HCT116 (cell line): ENCODE measurements around the gene TSPO. TPM values are rescaled to one million over a fixed set of nuclear protein-coding genes. Genes with fewer than 3 reads are reported as not detected.

Experiments used
- ATAC-seq: fragments of 200-7000 bp; cut with Tn5 transposase; 2 replicates; pipeline ENCODE4 v1.9.1; 2020; ENCODE audit warnings: mild to moderate bottlenecking, moderate library complexity
- BruUV-seq: library from RNA; stranded (reverse); fragments of 400-500 nt; replicated peaks from 2 replicates; lab custom pipeline; 2021; lab: Mats Ljungman, UMichigan
- CTCF ChIA-PET: fragments of 300-600 bp; sonication (Branson Sonifier 250); formaldehyde crosslinking; loops from one replicate; lab custom pipeline; 2021; ENCODE audit warnings: antibody characterized with exemption; lab: Charles Lee
- POLR2A ChIA-PET: fragments of 300-600, 350-600 bp; sonication (Branson Sonifier 250); formaldehyde crosslinking; loops from one replicate; lab custom pipeline; 2021; ENCODE audit warnings: antibody characterized with exemption; lab: Charles Lee
- RAD21 ChIA-PET, 2 experiments: fragments of 300-600 bp; sonication (Branson Sonifier 250); formaldehyde crosslinking; loops; one replicate each; lab custom pipeline; 2023; ENCODE audit warnings: low total read pairs in 2 of 2; ENCODE audit not compliant: uncharacterized antibody in 2 of 2, unreplicated experiment in 2 of 2, low non-redundant PET in 1 of 2; lab: Charles Lee
- DNase-seq: peaks from one replicate; pipeline ENCODE4 v3.0.0-alpha.2; 2010; ENCODE audit warnings: low read depth, low spot score
- H2AFZ ChIP-seq: fragments of 200-600 bp; shearing (Covaris generic), sonication (generic); 2 replicates; pipeline ENCODE4 v1.6.1; 2017; ENCODE audit warnings: low read depth, mixed run types, mixed read lengths, antibody characterized with exemption, low read length; ENCODE audit not compliant: poor library complexity, severe bottlenecking
- H3K27ac ChIP-seq: 2 replicates; pipeline ENCODE4 v1.5.1; 2012; ENCODE audit warnings: low read depth, low read length
- H3K27me3 ChIP-seq: fragments of 200-600 bp; sonication (generic); 2 replicates; pipeline ENCODE4 v1.6.1; 2016; ENCODE audit warnings: mixed run types, low read length, mixed read lengths; ENCODE audit not compliant: insufficient read depth
- H3K36me3 ChIP-seq, 2 experiments: fragments of 200-500 bp in 1 of 2; fragments of 200-600 bp in 1 of 2; sonication (Bioruptor generic) in 1 of 2; sonication (generic) in 1 of 2; 2 replicates each; pipeline versions ENCODE4 v1.5.1 to v1.6.1; 2014 to 2016; ENCODE audit warnings: low read length in 2 of 2, inconsistent platforms in 1 of 2, mixed read lengths in 1 of 2, mixed run types in 1 of 2; ENCODE audit not compliant: insufficient read depth in 2 of 2, control insufficient read depth in 1 of 2
- H3K4me1 ChIP-seq, 2 experiments: fragments of 200-600 bp in 1 of 2; sonication (generic) in 1 of 2; 2 replicates each; pipeline versions ENCODE4 v1.5.1 to v1.6.1; 2012 to 2017; ENCODE audit warnings: low read length in 2 of 2, inconsistent platforms in 1 of 2, mild to moderate bottlenecking in 1 of 2, mixed read lengths in 1 of 2, mixed run types in 1 of 2, moderate library complexity in 1 of 2; ENCODE audit not compliant: insufficient read depth in 2 of 2, control insufficient read depth in 1 of 2
- H3K4me2 ChIP-seq: fragments of 200-600 bp; sonication (generic); 2 replicates; pipeline ENCODE4 v1.6.1; 2017; ENCODE audit warnings: mixed run types, low read length, mixed read lengths
- H3K4me3 ChIP-seq, 2 experiments: fragments of 200-600 bp in 1 of 2; sonication (generic) in 1 of 2; replicated peaks in 1 of 2; 2 replicates each; pipeline ENCODE4 v1.5.1; 2011 to 2016; ENCODE audit warnings: low read length in 2 of 2, control low read depth in 1 of 2, low read depth in 1 of 2, mild to moderate bottlenecking in 1 of 2, mixed read lengths in 1 of 2, mixed run types in 1 of 2
- H3K79me2 ChIP-seq: fragments of 200-600 bp; sonication (generic); 2 replicates; pipeline ENCODE4 v1.6.1; 2017; ENCODE audit warnings: mild to moderate bottlenecking, mixed run types, low read length, moderate library complexity, mixed read lengths; ENCODE audit not compliant: insufficient read depth
- H3K9ac ChIP-seq: fragments of 200-600 bp; sonication (generic); 2 replicates; pipeline ENCODE4 v1.6.1; 2016; ENCODE audit warnings: low read length, mixed read lengths
- H3K9me2 ChIP-seq: fragments of 200-600 bp; sonication (generic), shearing (Covaris generic); 2 replicates; pipeline ENCODE4 v1.6.1; 2017; ENCODE audit warnings: mixed run types, mild to moderate bottlenecking, moderate library complexity; ENCODE audit not compliant: insufficient read depth
- H3K9me3 ChIP-seq, 2 experiments: fragments of 200-500 bp in 1 of 2; fragments of 200-600 bp in 1 of 2; sonication (Bioruptor generic) in 1 of 2; sonication (generic) in 1 of 2; 2 replicates each; pipeline ENCODE4 v1.6.1; 2014 to 2017; ENCODE audit warnings: low read length in 2 of 2, mixed read lengths in 2 of 2, inconsistent platforms in 1 of 2, low read depth in 1 of 2, mild to moderate bottlenecking in 1 of 2, mixed run types in 1 of 2, moderate library complexity in 1 of 2; ENCODE audit not compliant: control insufficient read depth in 1 of 2, insufficient read depth in 1 of 2
- H4K20me1 ChIP-seq: fragments of 200-600 bp; sonication (generic), shearing (Covaris generic); 2 replicates; pipeline ENCODE4 v1.6.1; 2017; ENCODE audit warnings: mixed run types, mild to moderate bottlenecking, moderate library complexity; ENCODE audit not compliant: insufficient read depth
- ATF3 ChIP-seq: IDR thresholded peaks from 2 replicates; pipeline ENCODE4 v1.6.1; 2012
- CEBPB ChIP-seq: IDR thresholded peaks from 2 replicates; pipeline ENCODE4 v1.6.1; 2012; ENCODE audit warnings: low read depth
- EGR1 ChIP-seq: IDR thresholded peaks from 2 replicates; pipeline ENCODE4 v1.6.1; 2012; ENCODE audit warnings: low read depth
- ELF1 ChIP-seq: IDR thresholded peaks from 2 replicates; pipeline ENCODE4 v1.6.1; 2012; ENCODE audit warnings: low read depth, borderline replicate concordance
- EZH2 ChIP-seq: fragments of 200-600 bp; sonication (generic); IDR thresholded peaks from 2 replicates; pipeline ENCODE4 v1.6.1; 2017; ENCODE audit warnings: antibody characterized with exemption, mixed run types
- EZH2phosphoT487 ChIP-seq: fragments of 200-600 bp; IDR thresholded peaks from 2 replicates; pipeline ENCODE4 v1.6.1; 2018; ENCODE audit warnings: antibody characterized with exemption, borderline replicate concordance
- JUND ChIP-seq: IDR thresholded peaks from 2 replicates; pipeline ENCODE4 v1.6.1; 2012
- POLR2A ChIP-seq: IDR thresholded peaks from 2 replicates; pipeline ENCODE4 v1.7.0; 2011; ENCODE audit warnings: borderline replicate concordance; ENCODE audit not compliant: insufficient read depth, insufficient read length; ENCODE audit errors: extremely low read depth
- SIN3A ChIP-seq: IDR thresholded peaks from 2 replicates; pipeline ENCODE4 v1.6.1; 2012; ENCODE audit warnings: low read depth
- SP1 ChIP-seq: IDR thresholded peaks from 2 replicates; pipeline ENCODE4 v1.6.1; 2012; ENCODE audit warnings: low read depth
- SRF ChIP-seq: IDR thresholded peaks from 2 replicates; pipeline ENCODE4 v1.6.1; 2012; ENCODE audit warnings: low read depth
- TCF7L2 ChIP-seq: IDR thresholded peaks from 2 replicates; pipeline ENCODE4 v1.7.0; 2011; ENCODE audit warnings: borderline replicate concordance, inconsistent platforms; ENCODE audit not compliant: insufficient read depth, insufficient read length; ENCODE audit errors: extremely low read depth
- ZFX ChIP-seq: fragments of 450-650 bp; IDR thresholded peaks from 2 replicates; pipeline ENCODE4 v1.6.1; 2017
- ZNF274 ChIP-seq: fragments of 200-500 bp; sonication (Bioruptor generic); IDR thresholded peaks from 2 replicates; pipeline ENCODE4 v1.6.1; 2014; ENCODE audit warnings: mild to moderate bottlenecking, low read depth, low read length, inconsistent platforms
- intact Hi-C: fragments of 100-400 bp; cut with micrococcal nuclease; formaldehyde crosslinking; loops from 2 replicates; pipeline ENCODE4 v1.10.0; 2022
- total RNA-seq: library from RNA; stranded (reverse); gene quantifications from one replicate; pipeline ENCODE4 v1.2.1, GENCODE V29; 2021; ENCODE audit not compliant: unreplicated experiment

The TSPO gene
- total RNA-seq, 1 experiment from 2014 or later = 192 TPM

- intact Hi-C loops = no loop called here
- ATAC-seq = no peak
- H3K9ac ChIP-seq = no peak overlapping the region
- peaks cover 9 to 30% of the 10 kb centered on the region in 2 experiments; a peak in 3 of 4 replicates for H3K4me1 ChIP-seq
- H3K9me2 ChIP-seq = no peaks in the 10 kb centered on the region
- DNase-seq = no peak
- TF ChIP-seq ATF3 (no peak), ELF1 (no peak), SRF (no peak), EZH2phosphoT487 (no peak), JUND (no peak), ZFX (no peak), SP1 (no peak), TCF7L2 (no peak), POLR2A (no peak), ZNF274 (no peak), CEBPB (no peak), SIN3A (no peak), EGR1 (no peak), EZH2 (no peak)
- POLR2A ChIA-PET = interaction anchor here (0.7 kb wide), 1 partner anchor 534 kb away, joined by 3 read pairs; the partner anchor contains the start of gene POLDIP3
- H2AFZ ChIP-seq = no peak overlapping the region
- H3K9me3 ChIP-seq = no peaks in the 10 kb centered on the region
- no peak overlapping the region for H3K4me3 ChIP-seq
- H3K4me2 ChIP-seq = no peak overlapping the region
- CTCF ChIA-PET = no interaction called here
- H3K36me3 ChIP-seq = no peaks in the 10 kb centered on the region
- no TSS peak for BruUV-seq
- no peaks in the 10 kb centered on the region for H4K20me1 ChIP-seq
- no peaks in the 10 kb centered on the region for H3K27me3 ChIP-seq
- H3K27ac ChIP-seq = no peak overlapping the region
- RAD21 ChIA-PET = no interaction called here
- H3K79me2 ChIP-seq = peaks cover 19% of the 10 kb centered on the region
Measured at GRCh38 chr22:43148581-43148980, 2.8 kb upstream of the TSPO start.
